Activated T-cell treated with anti-CD3 and anti-CD28 coated beads, Interleukin-2, amount 50 U/mL, for 72 hours (primary cell): ENCODE measurements around the gene FGB. TPM values are rescaled to one million over a fixed set of nuclear protein-coding genes. Genes with fewer than 3 reads are reported as not detected.

ENCODE experiments used
- ATAC-seq, 2 donors: fragments of 150-1000 bp; cut with Tn5 transposase; replicated peaks in 1 of 2; 2 replicates each; pipeline ENCODE4 v1.10.0; 2021; ENCODE audit warnings: moderate library complexity in 2 of 2, mild to moderate bottlenecking in 1 of 2
- DNase-seq, 2 donors: peaks; one replicate each; pipeline ENCODE4 v3.0.0; 2021 to 2022; ENCODE audit warnings: mixed read lengths in 1 of 2
- H3K27ac Mint-ChIP-seq: one replicate; pipeline ENCODE4 v1.8.0; 2022; ENCODE audit warnings: mild to moderate bottlenecking, moderate library complexity, mixed read lengths
- H3K27me3 Mint-ChIP-seq: one replicate; pipeline ENCODE4 v1.8.0; 2022; ENCODE audit warnings: low read depth, mixed read lengths
- H3K36me3 Mint-ChIP-seq, 2 donors: one replicate each; pipeline ENCODE4 v1.8.0; 2022; ENCODE audit warnings: mixed read lengths in 2 of 2, mild to moderate bottlenecking in 1 of 2; ENCODE audit not compliant: insufficient read depth in 2 of 2
- H3K4me1 Mint-ChIP-seq: one replicate; pipeline ENCODE4 v1.8.0; 2022; ENCODE audit warnings: low read depth, mixed read lengths
- H3K4me3 Mint-ChIP-seq, 2 donors: one replicate each; pipeline ENCODE4 v1.8.0; 2022; ENCODE audit warnings: mild to moderate bottlenecking in 2 of 2, mixed read lengths in 2 of 2, moderate library complexity in 2 of 2
- H3K9me3 Mint-ChIP-seq, 2 donors: one replicate each; pipeline ENCODE4 v1.8.0; 2022; ENCODE audit warnings: mixed read lengths in 2 of 2
- total RNA-seq, 2 donors: library from RNA; stranded (reverse); gene quantifications; one replicate each; pipeline ENCODE4 v1.2.3, GENCODE V29; 2022

Gene FGB
- total RNA-seq = not detected

GRCh38 chr4:154562697-154563254 is at the start of gene FGB:
FGB (plus strand) TSS chr4:154563011; CDS start chr4:154563019, 8 bp downstream.
- ATAC-seq (no peak), DNase-seq (no peak)
- no peaks in the 10 kb centered on the region for H3K27me3 Mint-ChIP-seq
- no peak within 1 kb of the TSS for H3K27ac Mint-ChIP-seq
- no peaks in the 10 kb centered on the region for H3K36me3 Mint-ChIP-seq
- no peaks in the 10 kb centered on the region for H3K9me3 Mint-ChIP-seq
- H3K4me3 Mint-ChIP-seq = no peak within 1 kb of the TSS
- H3K4me1 Mint-ChIP-seq = no peaks in the 10 kb centered on the region

- Mint-ChIP-seq H3K9me3 (no peaks in the 10 kb centered on the region), H3K4me1 (no peaks in the 10 kb centered on the region), H3K36me3 (no peaks in the 10 kb centered on the region), H3K4me3 (no peak overlapping the region), H3K27me3 (peaks cover 42% of the 10 kb centered on the region), H3K27ac (no peak overlapping the region)
- no peak for DNase-seq
- no peak for ATAC-seq
Observed at GRCh38 chr4:154516318-154517029, 46.3 kb upstream of the FGB start.

- ATAC-seq (no peak), DNase-seq (no peak)
- Mint-ChIP-seq H3K4me1 (no peaks in the 10 kb centered on the region), H3K27ac (no peak overlapping the region), H3K4me3 (no peak overlapping the region), H3K36me3 (no peaks in the 10 kb centered on the region), H3K9me3 (no peaks in the 10 kb centered on the region), H3K27me3 (peaks cover 42% of the 10 kb centered on the region)
Observed at GRCh38 chr4:154517591-154517990, 45.2 kb upstream of the FGB start.

GRCh38 chr4:154519214-154519613 is 43.6 kb upstream of the FGB start:
- ATAC-seq (no peak), DNase-seq (no peak)
- H3K27me3 Mint-ChIP-seq = peaks cover 35% of the 10 kb centered on the region
- no peaks in the 10 kb centered on the region for H3K9me3 Mint-ChIP-seq
- H3K36me3 Mint-ChIP-seq = no peaks in the 10 kb centered on the region
- H3K27ac Mint-ChIP-seq = no peak overlapping the region
- no peak overlapping the region for H3K4me3 Mint-ChIP-seq
- H3K4me1 Mint-ChIP-seq = no peaks in the 10 kb centered on the region

- Mint-ChIP-seq H3K27me3 (peaks cover 35% of the 10 kb centered on the region), H3K4me1 (no peaks in the 10 kb centered on the region), H3K9me3 (no peaks in the 10 kb centered on the region), H3K27ac (no peak overlapping the region), H3K36me3 (no peaks in the 10 kb centered on the region), H3K4me3 (no peak overlapping the region)
- ATAC-seq (no peak), DNase-seq (no peak)
Observed at GRCh38 chr4:154521607-154522006, 41.2 kb upstream of the FGB start.

GRCh38 chr4:154526151-154526550 is 36.7 kb upstream of the FGB start:
- Mint-ChIP-seq H3K27ac (no peak overlapping the region), H3K27me3 (peaks cover 11% of the 10 kb centered on the region), H3K4me1 (no peaks in the 10 kb centered on the region), H3K4me3 (no peak overlapping the region), H3K9me3 (no peaks in the 10 kb centered on the region), H3K36me3 (no peaks in the 10 kb centered on the region)
- DNase-seq (no peak), ATAC-seq (no peak)

GRCh38 chr4:154527308-154527707 is 35.5 kb upstream of the FGB start:
- Mint-ChIP-seq H3K4me3 (no peak overlapping the region), H3K36me3 (no peaks in the 10 kb centered on the region), H3K27ac (no peak overlapping the region), H3K27me3 (peaks cover 11% of the 10 kb centered on the region), H3K4me1 (no peaks in the 10 kb centered on the region), H3K9me3 (no peaks in the 10 kb centered on the region)
- ATAC-seq (no peak), DNase-seq (no peak)

- DNase-seq = no peak
- ATAC-seq = no peak
- H3K36me3 Mint-ChIP-seq = no peaks in the 10 kb centered on the region
- no peaks in the 10 kb centered on the region for H3K9me3 Mint-ChIP-seq
- H3K4me1 Mint-ChIP-seq = no peaks in the 10 kb centered on the region
- no peak overlapping the region for H3K27ac Mint-ChIP-seq
- peaks cover 11% of the 10 kb centered on the region for H3K27me3 Mint-ChIP-seq
- no peak overlapping the region for H3K4me3 Mint-ChIP-seq
Observed at GRCh38 chr4:154528869-154529268, 33.9 kb upstream of the FGB start.

GRCh38 chr4:154529728-154530519 is 32.9 kb upstream of the FGB start:
- H3K27ac Mint-ChIP-seq = no peak overlapping the region
- H3K4me1 Mint-ChIP-seq = no peaks in the 10 kb centered on the region
- no peaks in the 10 kb centered on the region for H3K9me3 Mint-ChIP-seq
- ATAC-seq (no peak), DNase-seq (no peak)
- peaks cover 11% of the 10 kb centered on the region for H3K27me3 Mint-ChIP-seq
- no peaks in the 10 kb centered on the region for H3K36me3 Mint-ChIP-seq
- no peak overlapping the region for H3K4me3 Mint-ChIP-seq

GRCh38 chr4:154534296-154534695 is 28.5 kb upstream of the FGB start:
- peaks cover 2 to 10% of the 10 kb centered on the region in 2 donors for H3K36me3 Mint-ChIP-seq
- peak overlapping the region; percentile 64 for H3K27ac Mint-ChIP-seq
- no peaks in the 10 kb centered on the region for H3K4me1 Mint-ChIP-seq
- H3K9me3 Mint-ChIP-seq = no peaks in the 10 kb centered on the region
- DNase-seq (no peak), ATAC-seq (no peak)
- H3K4me3 Mint-ChIP-seq = no peak overlapping the region
- H3K27me3 Mint-ChIP-seq = no peaks in the 10 kb centered on the region

- H3K4me1 Mint-ChIP-seq = no peaks in the 10 kb centered on the region
- H3K27me3 Mint-ChIP-seq = no peaks in the 10 kb centered on the region
- H3K27ac Mint-ChIP-seq = no peak overlapping the region
- H3K9me3 Mint-ChIP-seq = no peaks in the 10 kb centered on the region
- H3K36me3 Mint-ChIP-seq = peaks cover 6 to 42% of the 10 kb centered on the region in 2 donors
- no peak for ATAC-seq
- H3K4me3 Mint-ChIP-seq = no peak overlapping the region
- DNase-seq = no peak
Observed at GRCh38 chr4:154542271-154542879, 20.4 kb upstream of the FGB start.

GRCh38 chr4:154545689-154546088 is 17.1 kb upstream of the FGB start:
- no peak overlapping the region for H3K27ac Mint-ChIP-seq
- no peaks in the 10 kb centered on the region for H3K9me3 Mint-ChIP-seq

More at GRCh38 chr4:154545689-154546088, 17.1 kb upstream of the FGB start:
- Mint-ChIP-seq H3K36me3 (peaks cover 10 to 42% of the 10 kb centered on the region in 2 donors), H3K4me1 (peaks cover 15% of the 10 kb centered on the region), H3K27me3 (no peaks in the 10 kb centered on the region), H3K4me3 (no peak overlapping the region)
- DNase-seq (no peak), ATAC-seq (no peak)
